H1 (cell line): ENCODE data around the gene CEP85L. TPM values are rescaled to one million over a fixed set of nuclear protein-coding genes. Genes with fewer than 3 reads are reported as not detected.

Source experiments
- CREB1 ChIP-seq: IDR thresholded peaks from 2 replicates; pipeline ENCODE4 v1.6.1; 2012; ENCODE audit warnings: inconsistent platforms
- JUND ChIP-seq: IDR thresholded peaks from 2 replicates; pipeline ENCODE4 v1.6.1; 2011; ENCODE audit warnings: mild to moderate bottlenecking, improper control_type of control experiment, low read length
- NRF1 ChIP-seq: IDR thresholded peaks from 2 replicates; pipeline ENCODE4 v1.6.1; 2011; ENCODE audit warnings: mild to moderate bottlenecking, low read depth, low read length, improper control_type of control experiment
- PHF8 ChIP-seq: fragments of 200-600 bp; sonication (generic); conservative IDR thresholded peaks from 2 replicates; pipeline ENCODE4 v1.7.1; 2012; ENCODE audit warnings: low read depth, mild to moderate bottlenecking, inconsistent platforms, low read length, moderate library complexity
- RAD21 ChIP-seq, 2 experiments: IDR thresholded peaks in 1 of 2; conservative IDR thresholded peaks in 1 of 2; 2 replicates each; pipeline ENCODE4 v1.6.1; 2011; ENCODE audit warnings: low read depth in 2 of 2, low read length in 2 of 2, improper control_type of control experiment in 1 of 2, inconsistent platforms in 1 of 2, mild to moderate bottlenecking in 1 of 2, moderate library complexity in 1 of 2
- RFX5 ChIP-seq: IDR thresholded peaks from 2 replicates; pipeline ENCODE4 v1.6.1; 2011; ENCODE audit warnings: low read depth, low read length, improper control_type of control experiment, borderline replicate concordance
- SAP30 ChIP-seq: fragments of 300-600 bp; sonication (generic); IDR thresholded peaks from 2 replicates; pipeline ENCODE4 v1.7.1; 2012; ENCODE audit warnings: low read length, moderate library complexity, mild to moderate bottlenecking, inconsistent platforms; ENCODE audit not compliant: insufficient read depth, insufficient replicate concordance
- SRF ChIP-seq: IDR thresholded peaks from 2 replicates; pipeline ENCODE4 v1.6.1; 2011; ENCODE audit warnings: mild to moderate bottlenecking, low read depth, low read length, moderate library complexity
- polyA plus RNA-seq, 7 experiments: library from polyadenylated mRNA; depleted of rRNA in 3 of 7; stranded (reverse) in 5 of 7; unstranded in 2 of 7; fragments of >200 nt in 5 of 7; fragments of 200-250 nt in 2 of 7; gene quantifications; 1 replicate in 5 of 7; 2 replicates in 1 of 7; 4 replicates in 1 of 7; pipeline versions ENCODE4 v1.2.1 to v1.2.3, GENCODE V29; 2011 to 2013; ENCODE audit warnings: missing spikeins in 2 of 7, mixed read lengths in 2 of 7
- total RNA-seq: library from RNA; stranded (reverse); fragmentation: NEBNext Ultra II Directional; extraction: Animal tissue kit (Norgen Biotek cat#: 25700); gene quantifications from 2 replicates; pipeline ENCODE4 v1.2.1, GENCODE V29; 2021

The CEP85L gene
- total and polyA plus RNA-seq, 2 of the 8 experiments (the other 6 are each of a cell fraction or from before 2014, with no cell fraction given), result 3.2 to 27.6 TPM

DNA sequence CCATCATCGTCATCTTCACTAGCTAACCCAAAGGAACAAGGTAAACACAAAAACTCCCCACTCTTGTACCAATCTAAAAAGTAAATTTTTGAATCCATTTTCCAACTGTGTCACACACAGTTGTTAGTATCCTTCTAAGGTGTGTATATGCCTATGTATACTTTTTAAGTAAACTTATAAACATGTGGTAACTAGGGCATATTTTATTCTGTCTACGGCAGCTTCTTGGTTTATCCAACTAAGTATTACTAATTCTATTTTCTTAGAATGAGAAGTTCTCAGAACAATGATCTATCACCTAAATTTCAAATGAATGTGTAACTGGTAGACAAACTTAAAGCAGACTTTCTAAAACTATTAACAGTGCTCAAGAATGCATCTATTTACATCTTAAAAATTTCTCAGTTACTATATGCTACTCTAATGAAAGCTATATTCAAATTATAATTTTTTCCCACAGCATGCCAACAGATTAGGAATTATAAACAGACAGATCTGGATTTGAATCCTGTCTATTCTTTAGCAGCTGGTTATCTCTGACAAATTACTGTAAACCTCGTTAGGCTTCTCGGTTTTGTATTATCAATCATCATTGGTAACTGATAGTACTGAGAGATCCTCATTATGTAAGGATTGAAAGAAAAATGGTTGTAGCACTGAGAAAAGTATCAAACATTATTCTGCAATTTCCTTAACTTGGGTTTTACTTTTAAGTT lies 105.1 kb downstream of the CEP85L start (continued):
- TF ChIP-seq SRF, result no peak
- TF ChIP-seq SAP30, result no peak
- no peak for TF ChIP-seq PHF8
- no peak for TF ChIP-seq NRF1
- TF ChIP-seq JUND, result no peak
- no peak for TF ChIP-seq RAD21 (IDR thresholded peaks at IDR 0.05 in 1 of 2, conservative IDR thresholded peaks at IDR 0.05 in 1 of 2; ENCODE audit: low read depth in 2 of 2, low read length in 2 of 2)
- TF ChIP-seq CREB1, result no peak
- TF ChIP-seq RFX5, result no peak
